ENCODE data around the gene ITGAV.

GRCh38 chr2:186691231-186691630 lies 101.4 kb downstream of the ITGAV start:
- TF ChIP-seq RAD21 (IDR thresholded peaks at IDR 0.05; ENCODE audit: low read length) (no peak), CTCF (conservative IDR thresholded peaks at IDR 0.05; ENCODE audit: low read depth, low read length) (no peak), RFX5 (IDR thresholded peaks at IDR 0.05; ENCODE audit: low read depth, low read length) (no peak), POLR2A (IDR thresholded peaks at IDR 0.05; ENCODE audit: low read depth, low read length) (no peak), CHD1 (IDR thresholded peaks at IDR 0.05; ENCODE audit: low read depth, low read length) (no peak), SMC3 (IDR thresholded peaks at IDR 0.05; ENCODE audit: low read depth, low read length) (no peak), MAFK (IDR thresholded peaks at IDR 0.05; ENCODE audit: low read depth, low read length) (no peak), NFE2L2 (IDR thresholded peaks at IDR 0.05; ENCODE audit: low read depth, low read length) (no peak), ELK1 (IDR thresholded peaks at IDR 0.05; ENCODE audit: borderline replicate concordance, low read depth, low read length) (no peak), FOS (IDR thresholded peaks at IDR 0.05; ENCODE audit: low read depth, low read length) (no peak), MXI1 (IDR thresholded peaks at IDR 0.05; ENCODE audit: borderline replicate concordance, low read depth, low read length) (no peak), CEBPB (IDR thresholded peaks at IDR 0.05; ENCODE audit: low read depth, low read length) (no peak)
